Jurkat, Clone E6-1 (cell line): ENCODE data around the gene UBE2C.

ENCODE experiments used
- DNase-seq: peaks from one replicate; pipeline ENCODE4 v3.0.0-alpha.2; 2011; ENCODE audit warnings: low read depth, low spot score
- H3K4me3 ChIP-seq: 2 replicates; pipeline ENCODE4 v1.5.1; 2011; ENCODE audit warnings: mild to moderate bottlenecking, low read length, control low read depth, moderate library complexity

The UBE2C gene

DNA sequence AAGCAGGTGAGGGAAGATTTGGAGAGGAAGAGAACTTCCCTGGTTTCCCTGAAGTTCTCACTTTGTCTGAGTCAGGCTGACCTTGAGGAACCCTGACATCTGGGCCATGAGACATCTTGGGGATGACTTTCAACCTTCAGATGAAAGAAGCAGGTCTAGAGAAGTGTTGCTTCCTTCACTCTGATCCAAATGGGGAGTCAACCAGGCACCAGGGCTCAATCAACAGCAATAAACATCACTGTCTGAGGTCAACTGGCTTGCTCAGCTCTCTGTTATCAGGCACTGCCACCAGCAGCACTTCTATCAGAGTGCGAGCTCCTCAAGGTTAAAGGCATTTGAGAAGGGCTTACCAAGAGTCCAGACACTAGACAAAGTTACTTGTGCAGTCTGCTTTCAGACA is 38.5 kb downstream of the UBE2C start:
- DNase-seq: no peak
- H3K4me3 ChIP-seq: no peak overlapping the region

DNA sequence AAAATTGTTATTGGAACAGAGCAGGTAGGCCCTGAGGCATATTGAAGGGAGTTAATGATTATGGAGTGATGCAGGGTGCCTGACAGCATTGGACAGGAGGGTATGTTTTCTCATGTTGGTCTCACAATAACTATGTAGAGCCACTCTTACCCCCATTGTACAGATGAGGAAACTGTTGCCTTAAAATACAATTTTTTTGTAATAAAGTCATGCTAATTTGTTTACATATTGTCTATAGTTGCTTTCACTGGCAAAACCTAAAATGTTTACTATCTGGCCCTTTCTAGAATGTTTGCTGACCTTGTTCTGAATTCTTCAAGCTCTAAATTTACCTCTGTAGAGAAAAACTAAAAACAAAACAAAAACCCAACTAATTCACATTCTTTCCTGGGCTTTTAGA is 39.1 kb downstream of the UBE2C start:
- H3K4me3 ChIP-seq: no peak overlapping the region
- no peak for DNase-seq

DNA sequence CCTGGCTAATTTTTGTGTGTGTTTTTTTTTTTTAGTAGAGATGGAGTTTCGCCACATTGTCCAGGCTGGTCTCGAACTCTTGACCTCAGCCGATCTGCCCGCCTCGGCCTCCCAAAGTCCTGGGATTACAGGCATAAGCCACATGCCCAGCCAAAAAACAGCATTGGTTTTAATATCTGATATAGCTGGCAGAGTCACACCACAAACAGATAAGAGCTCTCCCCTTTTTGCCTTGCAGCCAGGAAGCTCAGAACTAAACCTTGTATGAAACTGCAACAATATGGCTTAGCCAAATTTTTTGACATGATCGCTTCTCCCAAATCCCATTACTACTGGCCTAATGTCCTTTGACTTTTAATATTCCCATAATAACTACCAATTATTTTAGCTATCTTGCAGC is 39.9 kb downstream of the UBE2C start:
- no peak for DNase-seq
- H3K4me3 ChIP-seq: no peak overlapping the region

DNA sequence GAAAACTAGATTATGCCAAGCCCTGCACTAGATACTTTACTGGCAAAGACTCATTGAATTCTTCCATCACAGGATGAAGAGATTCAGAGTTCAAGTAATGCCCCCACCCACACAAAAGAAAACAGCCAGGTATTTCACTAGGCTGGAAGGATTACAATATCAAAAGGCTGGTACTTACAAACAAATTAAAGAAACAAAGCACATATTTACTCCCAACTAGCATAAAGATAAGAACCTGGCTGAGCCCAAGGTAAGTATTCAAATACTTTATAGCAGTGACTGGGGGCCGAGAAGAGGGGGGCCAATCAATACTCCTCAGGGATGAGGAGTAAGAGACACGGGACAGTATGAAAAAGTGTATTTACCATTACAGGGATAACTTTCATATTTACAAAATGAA is 41.0 kb downstream of the UBE2C start:
- H3K4me3 ChIP-seq: no peak overlapping the region
- DNase-seq: no peak

- H3K4me3 ChIP-seq: peak within 1 kb of the TSS; percentile 89
- peak; percentile 100 for DNase-seq
These were observed 44.9 kb downstream of the UBE2C start, which contains the start of the genes ACOT8 and ZSWIM3 for GRCh38 chr20:45857114-45857881. ACOT8 (minus strand) TSS chr20:45857392; CDS start chr20:45857315, 77 bp downstream. ZSWIM3 (plus strand) TSS chr20:45857614; CDS start chr20:45857826, 212 bp downstream.

GRCh38 chr20:45857882-45858216 is 45.4 kb downstream of the UBE2C start:
- peak; percentile 32 for DNase-seq
- H3K4me3 ChIP-seq: peak overlapping the region; percentile 89

DNA sequence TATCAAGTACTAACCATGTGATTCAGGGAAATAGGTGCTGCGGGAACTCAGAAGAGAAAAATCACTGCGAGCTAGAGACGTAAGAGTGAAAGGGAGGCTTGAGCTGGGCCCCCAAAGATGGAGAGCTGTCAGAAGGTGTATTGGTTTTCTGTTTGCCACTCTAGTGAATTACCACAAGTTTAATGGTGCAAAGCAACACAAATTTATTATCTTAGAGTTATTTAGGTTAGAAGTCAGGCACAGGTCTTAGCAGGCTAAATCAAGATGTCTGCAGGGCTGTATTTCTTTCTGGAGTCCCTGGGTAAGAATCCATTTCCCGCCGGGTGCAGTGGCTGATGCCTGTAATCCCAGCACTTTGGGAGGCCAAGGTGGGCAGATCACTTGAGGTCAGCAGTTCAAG is 47.5 kb downstream of the UBE2C start:
- no peak for DNase-seq

GRCh38 chr20:45860560-45861220 is 48.2 kb downstream of the UBE2C start:
- DNase-seq: no peak
- no peak overlapping the region for H3K4me3 ChIP-seq

More for the DNA sequence above, 47.5 kb downstream of the UBE2C start:
- no peak overlapping the region for H3K4me3 ChIP-seq

- no peak for DNase-seq
- no peak overlapping the region for H3K4me3 ChIP-seq
These were observed 49.0 kb downstream of the UBE2C start for GRCh38 chr20:45861221-45862075.

DNA sequence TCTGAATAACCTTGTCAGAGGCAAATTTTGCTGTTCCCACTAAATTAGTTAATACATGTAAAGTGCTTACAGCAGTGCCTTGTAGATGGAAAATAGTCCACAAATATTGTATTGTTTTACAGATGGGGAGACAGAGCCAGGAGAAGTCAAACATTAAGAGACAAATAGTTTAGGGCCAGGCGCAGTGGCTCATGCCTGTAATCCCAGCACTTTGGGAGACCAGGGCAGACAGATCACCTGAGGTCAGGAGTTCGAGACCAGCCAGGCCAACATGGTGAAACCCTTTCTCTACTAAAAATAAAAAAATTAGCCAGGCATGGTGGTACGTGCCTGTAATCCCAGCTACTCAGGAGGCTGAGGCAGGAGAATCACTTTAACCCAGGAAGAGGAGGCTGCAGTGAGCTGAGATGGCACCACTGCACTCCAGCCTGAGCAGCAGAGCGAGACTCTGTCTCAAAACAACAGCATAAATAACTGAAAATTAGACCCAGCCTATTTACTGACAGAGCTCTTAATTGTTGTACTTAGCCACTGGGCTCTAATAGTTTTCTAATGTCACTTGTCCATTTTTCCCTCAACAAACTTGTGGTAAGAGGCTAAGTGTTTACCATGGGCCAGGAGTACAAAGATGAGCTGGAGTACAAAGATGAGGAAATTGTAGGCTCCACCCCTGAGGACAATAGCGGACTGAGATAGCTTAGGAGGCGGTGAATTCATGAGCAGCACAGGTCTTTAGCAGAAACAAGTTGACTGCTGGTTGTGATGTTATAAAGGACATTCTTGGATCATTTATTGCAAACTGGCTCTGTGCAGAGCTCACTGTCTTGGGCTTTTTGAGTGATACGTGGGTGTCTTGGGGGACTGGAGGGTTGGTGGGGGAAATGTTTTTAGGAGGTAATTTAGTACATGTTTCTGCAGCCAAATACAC is 51.4 kb downstream of the UBE2C start:
- DNase-seq: no peak
- no peak overlapping the region for H3K4me3 ChIP-seq

DNA sequence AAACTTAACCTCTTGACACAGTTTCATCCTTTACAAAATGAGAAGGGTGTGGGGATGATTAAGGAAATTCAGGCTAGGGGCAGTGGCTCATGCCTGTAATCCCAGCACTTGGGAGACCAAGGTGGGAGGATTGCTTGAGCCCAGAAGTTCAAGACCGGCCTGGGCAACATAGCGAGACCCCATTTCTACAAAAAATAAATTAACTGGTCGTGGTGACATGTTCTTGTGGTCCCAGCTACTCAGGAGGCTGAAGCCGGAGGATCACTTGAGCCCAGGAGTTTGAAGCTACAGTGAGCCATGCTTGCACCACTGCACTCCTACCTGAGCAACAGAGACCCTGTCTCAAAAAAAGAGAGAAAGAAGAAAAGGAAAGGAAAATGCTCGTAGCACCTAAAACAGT is 54.0 kb downstream of the UBE2C start:
- DNase-seq: no peak
- H3K4me3 ChIP-seq: no peak overlapping the region
